H1 (cell line): ENCODE data around the gene LEFTY2. TPM values are rescaled to one million over a fixed set of nuclear protein-coding genes. Genes with fewer than 3 reads are reported as not detected.

Experiments
- CTCF ChIA-PET: fragments of 300-600 bp; sonication (Branson Sonifier 250); formaldehyde crosslinking; loops from one replicate; lab custom pipeline; 2021; ENCODE audit not compliant: partially characterized antibody; lab: Charles Lee
- POLR2A ChIA-PET: fragments of 300-600 bp; sonication (Branson Sonifier 250); formaldehyde crosslinking; loops from one replicate; lab custom pipeline; 2021; ENCODE audit warnings: inconsistent platforms; ENCODE audit not compliant: partially characterized antibody; lab: Charles Lee
- DNase-seq, 2 experiments: peaks; one replicate each; pipeline versions ENCODE4 v3.0.0 to v3.0.0-alpha.2; 2010 to 2022; ENCODE audit warnings: low spot score in 2 of 2, low read depth in 1 of 2, mixed read lengths in 1 of 2
- FAIRE-seq: peaks from 2 replicates; lab custom pipeline; 2011; peaks lifted over from hg19 to GRCh38; lab: Jason Lieb, UNC
- H2AFZ ChIP-seq: 2 replicates; pipeline ENCODE4 v1.8.1; 2012; ENCODE audit warnings: low read length, inconsistent platforms
- H2AK5ac ChIP-seq: 2 replicates; pipeline ENCODE4 v1.6.1; 2013; ENCODE audit warnings: low read depth, low read length
- H2BK120ac ChIP-seq: replicated peaks from 2 replicates; pipeline ENCODE3; 2013; ENCODE audit warnings: low read depth, low read length, inconsistent platforms
- H2BK12ac ChIP-seq: 2 replicates; pipeline ENCODE4 v1.6.1; 2013; ENCODE audit warnings: low read depth, low read length
- H2BK15ac ChIP-seq: 2 replicates; pipeline ENCODE4 v1.6.1; 2013; ENCODE audit warnings: low read length
- H2BK20ac ChIP-seq: 2 replicates; pipeline ENCODE4 v1.6.1; 2013; ENCODE audit warnings: low read length
- H2BK5ac ChIP-seq: 2 replicates; pipeline ENCODE4 v1.6.1; 2013; ENCODE audit warnings: low read depth, low read length
- H3K14ac ChIP-seq: 2 replicates; pipeline ENCODE4 v1.6.1; 2013; ENCODE audit warnings: inconsistent platforms; ENCODE audit not compliant: insufficient read length
- H3K18ac ChIP-seq: 2 replicates; pipeline ENCODE4 v1.6.1; 2013; ENCODE audit warnings: low read length; ENCODE audit errors: extremely low read depth
- H3K23ac ChIP-seq: 2 replicates; pipeline ENCODE4 v1.6.1; 2013; ENCODE audit warnings: inconsistent platforms; ENCODE audit not compliant: insufficient read length
- H3K23me2 ChIP-seq: 2 replicates; pipeline ENCODE4 v1.6.1; 2013; ENCODE audit warnings: low read depth, low read length
- H3K27ac ChIP-seq: 2 replicates; pipeline ENCODE4 v1.6.1; 2011; ENCODE audit warnings: low read depth, low read length, inconsistent platforms
- H3K27me3 ChIP-seq, 4 experiments: replicated peaks in 1 of 4; 1 replicate in 1 of 4; 2 replicates in 3 of 4; pipeline versions ENCODE4 v1.6.1 to v1.8.1; 2011 to 2013; ENCODE audit warnings: low read length in 3 of 4, mild to moderate bottlenecking in 3 of 4, inconsistent platforms in 2 of 4, mixed read lengths in 2 of 4, moderate library complexity in 1 of 4; ENCODE audit not compliant: control insufficient read depth in 3 of 4, insufficient read depth in 3 of 4; ENCODE audit errors: extremely low read depth in 1 of 4
- H3K36me3 ChIP-seq, 4 experiments: 2 replicates each; pipeline versions ENCODE4 v1.6.1 to v1.8.1; 2011 to 2013; ENCODE audit warnings: mild to moderate bottlenecking in 4 of 4, low read length in 3 of 4, moderate library complexity in 2 of 4, control low read depth in 1 of 4, inconsistent platforms in 1 of 4; ENCODE audit not compliant: insufficient read depth in 4 of 4, control insufficient read depth in 2 of 4
- H3K4ac ChIP-seq: replicated peaks from 2 replicates; pipeline ENCODE3; 2013; ENCODE audit warnings: low read length, low read depth, mixed read lengths, inconsistent platforms; ENCODE audit not compliant: insufficient read length
- H3K4me1 ChIP-seq, 4 experiments: replicated peaks in 1 of 4; 1 replicate in 1 of 4; 2 replicates in 3 of 4; pipeline versions ENCODE4 v1.6.1 to v1.8.1; 2011 to 2013; ENCODE audit warnings: low read length in 3 of 4, inconsistent platforms in 2 of 4, mixed read lengths in 1 of 4; ENCODE audit not compliant: insufficient read depth in 4 of 4, control insufficient read depth in 3 of 4
- H3K4me2 ChIP-seq, 2 experiments: 2 replicates each; pipeline versions ENCODE4 v1.6.1 to v1.8.1; 2011 to 2013; ENCODE audit warnings: low read depth in 2 of 2, low read length in 2 of 2, control low read depth in 1 of 2, inconsistent platforms in 1 of 2, mild to moderate bottlenecking in 1 of 2; ENCODE audit not compliant: insufficient read depth in 1 of 2
- H3K4me3 ChIP-seq, 4 experiments: fragments of 200-600, 300-600 bp in 1 of 4; sonication (generic), shearing (Covaris generic), sonication (Bioruptor Twin) in 1 of 4; 2 replicates each; pipeline versions ENCODE4 v1.5.1 to v1.8.1; 2011 to 2016; ENCODE audit warnings: low read length in 4 of 4, low read depth in 3 of 4, control low read depth in 2 of 4, inconsistent platforms in 2 of 4, mild to moderate bottlenecking in 2 of 4, mixed read lengths in 1 of 4, moderate library complexity in 1 of 4; ENCODE audit not compliant: insufficient read depth in 2 of 4; ENCODE audit errors: extremely low read depth in 1 of 4
- H3K56ac ChIP-seq: replicated peaks from 2 replicates; pipeline ENCODE3; 2013; ENCODE audit warnings: low read depth, mild to moderate bottlenecking, mixed read lengths, low read length, inconsistent platforms; ENCODE audit not compliant: insufficient read length
- H3K79me1 ChIP-seq: 2 replicates; pipeline ENCODE4 v1.6.1; 2013; ENCODE audit warnings: low read depth, low read length, control low read depth
- H3K79me2 ChIP-seq, 2 experiments: 2 replicates each; pipeline versions ENCODE4 v1.6.1 to v1.8.1; 2012 to 2013; ENCODE audit warnings: low read length in 2 of 2, mild to moderate bottlenecking in 2 of 2, inconsistent platforms in 1 of 2; ENCODE audit not compliant: insufficient read depth in 2 of 2, control insufficient read depth in 1 of 2
- H3K9ac ChIP-seq, 4 experiments: replicated peaks in 1 of 4; 1 replicate in 1 of 4; 2 replicates in 3 of 4; pipeline versions ENCODE4 v1.6.1 to v1.8.1; 2011 to 2013; ENCODE audit warnings: low read depth in 3 of 4, low read length in 3 of 4, control low read depth in 2 of 4, mild to moderate bottlenecking in 2 of 4, moderate library complexity in 2 of 4, inconsistent platforms in 1 of 4; ENCODE audit errors: extremely low read depth in 1 of 4
- H3K9me3 ChIP-seq, 2 experiments: 2 replicates each; pipeline versions ENCODE4 v1.6.1 to v1.8.1; 2012 to 2013; ENCODE audit warnings: mild to moderate bottlenecking in 2 of 2, moderate library complexity in 2 of 2, control low read depth in 1 of 2, inconsistent platforms in 1 of 2, low read depth in 1 of 2, low read length in 1 of 2, mixed read lengths in 1 of 2; ENCODE audit not compliant: insufficient read depth in 2 of 2
- H4K20me1 ChIP-seq, 2 experiments: replicated peaks in 1 of 2; 2 replicates each; pipeline versions ENCODE3 to v1.8.1; 2011 to 2013; ENCODE audit warnings: inconsistent platforms in 2 of 2, low read length in 2 of 2, mild to moderate bottlenecking in 1 of 2; ENCODE audit not compliant: insufficient read depth in 2 of 2, control insufficient read depth in 1 of 2
- H4K5ac ChIP-seq: 2 replicates; pipeline ENCODE4 v1.6.1; 2013; ENCODE audit warnings: low read length, low read depth, mixed read lengths, inconsistent platforms; ENCODE audit not compliant: insufficient read length
- H4K8ac ChIP-seq: 2 replicates; pipeline ENCODE4 v1.8.0; 2013; ENCODE audit warnings: mild to moderate bottlenecking, moderate library complexity, low read length, inconsistent platforms; ENCODE audit not compliant: insufficient read depth; ENCODE audit errors: extremely low read depth
- H4K91ac ChIP-seq: replicated peaks from 2 replicates; pipeline ENCODE3; 2013; ENCODE audit warnings: low read length, mixed read lengths, inconsistent platforms; ENCODE audit not compliant: insufficient read length
- GABPA ChIP-seq: IDR thresholded peaks from 2 replicates; pipeline ENCODE4 v1.6.1; 2011; ENCODE audit warnings: mild to moderate bottlenecking, low read length, moderate library complexity, borderline replicate concordance; ENCODE audit not compliant: insufficient read depth
- NRF1 ChIP-seq: IDR thresholded peaks from 2 replicates; pipeline ENCODE4 v1.6.1; 2011; ENCODE audit warnings: mild to moderate bottlenecking, low read depth, low read length, improper control_type of control experiment
- WGBS, 2 experiments: shearing (Covaris generic) in 1 of 2; methylation state at CpG; one replicate each; pipeline versions ENCODE4 v1.1.6 to v1.1.7; 2013 to 2015; ENCODE audit warnings: low lambda C conversion rate in 2 of 2, mixed read lengths in 2 of 2, inconsistent platforms in 1 of 2, low coverage in 1 of 2, missing lambda C conversion rate in 1 of 2; ENCODE audit not compliant: insufficient replicate concordance in 2 of 2, insufficient coverage in 1 of 2, insufficient read length in 1 of 2; ENCODE audit errors: extremely low coverage in 1 of 2, missing lambda C conversion rate in 1 of 2; 5-methylcytosine and 5-hydroxymethylcytosine counted together
- polyA plus RNA-seq, 7 experiments: library from polyadenylated mRNA; depleted of rRNA in 3 of 7; stranded (reverse) in 5 of 7; unstranded in 2 of 7; fragments of >200 nt in 5 of 7; fragments of 200-250 nt in 2 of 7; gene quantifications; 1 replicate in 5 of 7; 2 replicates in 1 of 7; 4 replicates in 1 of 7; pipeline versions ENCODE4 v1.2.1 to v1.2.3, GENCODE V29; 2011 to 2013; ENCODE audit warnings: missing spikeins in 2 of 7, mixed read lengths in 2 of 7
- total RNA-seq: library from RNA; stranded (reverse); fragmentation: NEBNext Ultra II Directional; extraction: Animal tissue kit (Norgen Biotek cat#: 25700); gene quantifications from 2 replicates; pipeline ENCODE4 v1.2.1, GENCODE V29; 2021

The LEFTY2 gene
- total and polyA plus RNA-seq, 2 of the 8 experiments (the other 6 are each of a cell fraction or from before 2014, with no cell fraction given), result 2.6 to 4.3 TPM

GRCh38 chr1:225891229-225891972 lies 49.6 kb downstream of the LEFTY2 start:
- peak overlapping the region; percentile 13 for H3K4ac ChIP-seq
- no peaks in the 10 kb centered on the region for H3K36me3 ChIP-seq
- H2BK5ac ChIP-seq, result peak overlapping the region; percentile 88; the same call in 1 of the 2 replicates
- no peak overlapping the region; a peak in 1 of 4 replicates for H3K4me2 ChIP-seq
- H3K27me3 ChIP-seq, result peaks cover 0 to 14% (median 6%) of the 10 kb centered on the region in 4 experiments; a peak in 4 of 7 replicates
- TF ChIP-seq GABPA (no peak), NRF1 (no peak)
- peak overlapping the region; percentile 71; the same call in 1 of the 2 replicates for H3K18ac ChIP-seq
- peak overlapping the region; percentile 95 for H2AK5ac ChIP-seq
- H3K79me1 ChIP-seq, result no peaks in the 10 kb centered on the region
- H2BK12ac ChIP-seq, result peak overlapping the region; percentile 96
- no peak overlapping the region for H3K14ac ChIP-seq
- H3K27ac ChIP-seq, result no peak overlapping the region
- peaks cover 10 to 34% (median 22%) of the 10 kb centered on the region in 4 experiments for H3K4me1 ChIP-seq
- H3K23ac ChIP-seq, result no peak overlapping the region
- FAIRE-seq (no peak), DNase-seq (no peak)
- WGBS, 2 experiments, result 93% methylated on average over 14 of the region's 14 CpGs; no CpG with 5 or more reads in 1 of the 2 experiments
- no peak overlapping the region for H3K56ac ChIP-seq
- H2BK15ac ChIP-seq, result peak overlapping the region; percentile 81
- no peak overlapping the region for H3K9ac ChIP-seq
- H2BK120ac ChIP-seq, result peak overlapping the region; percentile 36
- H2AFZ ChIP-seq, result no peak overlapping the region
- H4K20me1 ChIP-seq, result no peaks in the 10 kb centered on the region
- H4K5ac ChIP-seq, result no peak overlapping the region
- no peaks in the 10 kb centered on the region; the same call in 1 of the 2 replicates for H3K23me2 ChIP-seq
- ChIA-PET CTCF (interaction anchor here (0.9 to 21.3 kb wide), 5 partner anchors 9 to 72 kb away, joined by 3 to 406 read pairs (median 5); partner anchors contain the start of gene TMEM63A), POLR2A (interaction anchor here (1.1 to 5.7 kb wide), 3 partner anchors 8 to 15 kb away, joined by 3 to 27 read pairs (median 19); partner anchors contain the start of gene TMEM63A)
- peak overlapping the region; percentile 1; the same call in 1 of the 2 replicates for H4K8ac ChIP-seq
- H3K79me2 ChIP-seq, result no peaks in the 10 kb centered on the region
- H3K9me3 ChIP-seq, result no peaks in the 10 kb centered on the region
- H3K4me3 ChIP-seq, result no peak overlapping the region
- peak overlapping the region; percentile 95 for H4K91ac ChIP-seq
- H2BK20ac ChIP-seq, result peak overlapping the region; percentile 82
